Measurements from ENCODE around the gene FAM221B. TPM values are rescaled to one million over a fixed set of nuclear protein-coding genes. Genes with fewer than 3 reads are reported as not detected.
A peak's percentile ranks its signal among the peaks of the same experiment; 100 is the strongest.

The FAM221B gene
- total RNA-seq, 4 donors from 2014 or later = 0.14 TPM; not detected in 3

- in situ Hi-C loops (cut with MboI; ENCODE audit: low pct_ligation_motif_present in 1 of 4, low pct_unique_long_range_greater_than_20kb in 1 of 4, low sequenced_read_pairs in 3 of 4) (no loop called here), intact Hi-C loops (cut with DNase I; ENCODE audit: low total_unique reads) (no loop called here)
- Histone ChIP-seq H3K27ac (no peak overlapping the region), H3K9me3 (no peaks in the 10 kb centered on the region), H3K36me3 (peaks cover 0 to 5% (median 0%) of the 10 kb centered on the region in 4 donors), H3K4me1 (no peaks in the 10 kb centered on the region), H3K4me3 (no peak overlapping the region), H3K27me3 (no peaks in the 10 kb centered on the region)
- WGBS, 2 donors (ENCODE audit: low coverage in 1 of 2) = 77% methylated on average over 2 of the region's 2 CpGs; no CpG with 5 or more reads in 1 of the 2 donors
- TF ChIP-seq CTCF (IDR thresholded peaks at IDR 0.05) (no peak), EP300 (IDR thresholded peaks at IDR 0.05; ENCODE audit: low read depth) (no peak), POLR2AphosphoS5 (IDR thresholded peaks at IDR 0.05) (no peak), POLR2A (IDR thresholded peaks at IDR 0.05) (no peak)
- DNase-seq = no peak
These were observed 47.5 kb downstream of the FAM221B start for GRCh38 chr9:35781066-35781465.

- Histone ChIP-seq H3K27me3 (no peaks in the 10 kb centered on the region), H3K36me3 (no peaks in the 10 kb centered on the region), H3K27ac (no peak overlapping the region), H3K9me3 (no peaks in the 10 kb centered on the region), H3K4me3 (no peak overlapping the region), H3K4me1 (no peaks in the 10 kb centered on the region)
- WGBS, 2 donors (ENCODE audit: low coverage in 1 of 2) = 95 to 100% methylated on average over 3 of the region's 3 CpGs
- no peak for TF ChIP-seq CTCF (IDR thresholded peaks at IDR 0.05)
- TF ChIP-seq POLR2AphosphoS5 (IDR thresholded peaks at IDR 0.05) = no peak
- TF ChIP-seq POLR2A (IDR thresholded peaks at IDR 0.05) = no peak
- no peak for TF ChIP-seq EP300 (IDR thresholded peaks at IDR 0.05; ENCODE audit: low read depth)
- intact Hi-C loops (cut with DNase I; ENCODE audit: low total_unique reads) (no loop called here), in situ Hi-C loops (cut with MboI; ENCODE audit: low pct_ligation_motif_present in 1 of 4, low pct_unique_long_range_greater_than_20kb in 1 of 4, low sequenced_read_pairs in 3 of 4) (no loop called here)
- no peak for DNase-seq
These were observed 50.0 kb downstream of the FAM221B start for GRCh38 chr9:35778496-35778895.

- 79 to 100% methylated on average over 3 to 4 of the region's 4 CpGs for WGBS, 2 donors (ENCODE audit: low coverage in 1 of 2)
- Histone ChIP-seq H3K4me1 (peaks cover 10 to 18% (median 13%) of the 10 kb centered on the region in 4 donors), H3K36me3 (no peaks in the 10 kb centered on the region), H3K27ac (no peak overlapping the region), H3K9me3 (no peaks in the 10 kb centered on the region), H3K27me3 (no peaks in the 10 kb centered on the region), H3K4me3 (no peak overlapping the region)
- intact Hi-C loops (cut with DNase I; ENCODE audit: low total_unique reads) = no loop called here
- in situ Hi-C loops (cut with MboI; ENCODE audit: low pct_ligation_motif_present in 1 of 4, low pct_unique_long_range_greater_than_20kb in 1 of 4, low sequenced_read_pairs in 3 of 4) = no loop called here
- no peak for DNase-seq
- no peak for TF ChIP-seq POLR2A (IDR thresholded peaks at IDR 0.05)
- TF ChIP-seq EP300 (IDR thresholded peaks at IDR 0.05; ENCODE audit: low read depth) = no peak
These were observed 52.5 kb downstream of the FAM221B start for GRCh38 chr9:35776018-35776417.

- H3K9me3 ChIP-seq = no peaks in the 10 kb centered on the region
- TF ChIP-seq EP300 (IDR thresholded peaks at IDR 0.05; ENCODE audit: low read depth) (no peak), POLR2A (IDR thresholded peaks at IDR 0.05) (no peak)
- DNase-seq = no peak
- no peak overlapping the region for H3K4me3 ChIP-seq
- H3K27ac ChIP-seq = no peak overlapping the region
- intact Hi-C loops (cut with DNase I; ENCODE audit: low total_unique reads) (no loop called here), in situ Hi-C loops (cut with MboI; ENCODE audit: low pct_ligation_motif_present in 1 of 4, low pct_unique_long_range_greater_than_20kb in 1 of 4, low sequenced_read_pairs in 3 of 4) (no loop called here)
- H3K4me1 ChIP-seq = peaks cover 18 to 28% (median 20%) of the 10 kb centered on the region in 4 donors
- H3K36me3 ChIP-seq = no peaks in the 10 kb centered on the region
- 74 to 100% methylated on average over 1 to 7 of the region's 7 CpGs for WGBS, 2 donors (ENCODE audit: low coverage in 1 of 2)
- H3K27me3 ChIP-seq = no peaks in the 10 kb centered on the region
These were observed 53.5 kb downstream of the FAM221B start for GRCh38 chr9:35774907-35775635.

GRCh38 chr9:35771943-35772342 lies 56.6 kb downstream of the FAM221B start:
- peak; percentile 32 for DNase-seq
- WGBS, 2 donors (ENCODE audit: low coverage in 1 of 2) = 38 to 54% methylated on average over 3 of the region's 3 CpGs
- H3K4me3 ChIP-seq = no peak overlapping the region
- peak overlapping the region; percentile 78 to 81 (median 80) for H3K27ac ChIP-seq
- in situ Hi-C loops (cut with MboI; ENCODE audit: low pct_ligation_motif_present in 1 of 4, low pct_unique_long_range_greater_than_20kb in 1 of 4, low sequenced_read_pairs in 3 of 4) = no loop called here
- no peaks in the 10 kb centered on the region for H3K36me3 ChIP-seq
- no peaks in the 10 kb centered on the region for H3K9me3 ChIP-seq
- TF ChIP-seq POLR2A (IDR thresholded peaks at IDR 0.05) (peak; percentile 11), POLR2AphosphoS5 (IDR thresholded peaks at IDR 0.05) (peak in 2 of 3 donors; percentile 29 to 50), CTCF (IDR thresholded peaks at IDR 0.05) (no peak)
- no peaks in the 10 kb centered on the region for H3K27me3 ChIP-seq
- H3K4me1 ChIP-seq = peaks cover 18 to 28% (median 20%) of the 10 kb centered on the region in 4 donors
- intact Hi-C loops (cut with DNase I; ENCODE audit: low total_unique reads) = no loop called here

Measured in transverse colon (tissue), 4 donors.